Superior temporal gyrus (tissue), 1 donor: ENCODE measurements around the gene GBP1.
A peak's percentile ranks its signal among the peaks of the same experiment; 100 is the strongest.
"Not testable (repeated sequence)": the region's sequence is repeated elsewhere in the genome, so short reads cannot be mapped to it uniquely, and the experiment has no call there.

Experiments used
- DNase-seq: peaks from one replicate; pipeline ENCODE4 v3.0.0-alpha.2; 2016; ENCODE audit errors: extremely low spot score

GBP1 gene, protein sequence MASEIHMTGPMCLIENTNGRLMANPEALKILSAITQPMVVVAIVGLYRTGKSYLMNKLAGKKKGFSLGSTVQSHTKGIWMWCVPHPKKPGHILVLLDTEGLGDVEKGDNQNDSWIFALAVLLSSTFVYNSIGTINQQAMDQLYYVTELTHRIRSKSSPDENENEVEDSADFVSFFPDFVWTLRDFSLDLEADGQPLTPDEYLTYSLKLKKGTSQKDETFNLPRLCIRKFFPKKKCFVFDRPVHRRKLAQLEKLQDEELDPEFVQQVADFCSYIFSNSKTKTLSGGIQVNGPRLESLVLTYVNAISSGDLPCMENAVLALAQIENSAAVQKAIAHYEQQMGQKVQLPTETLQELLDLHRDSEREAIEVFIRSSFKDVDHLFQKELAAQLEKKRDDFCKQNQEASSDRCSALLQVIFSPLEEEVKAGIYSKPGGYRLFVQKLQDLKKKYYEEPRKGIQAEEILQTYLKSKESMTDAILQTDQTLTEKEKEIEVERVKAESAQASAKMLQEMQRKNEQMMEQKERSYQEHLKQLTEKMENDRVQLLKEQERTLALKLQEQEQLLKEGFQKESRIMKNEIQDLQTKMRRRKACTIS

DNA sequence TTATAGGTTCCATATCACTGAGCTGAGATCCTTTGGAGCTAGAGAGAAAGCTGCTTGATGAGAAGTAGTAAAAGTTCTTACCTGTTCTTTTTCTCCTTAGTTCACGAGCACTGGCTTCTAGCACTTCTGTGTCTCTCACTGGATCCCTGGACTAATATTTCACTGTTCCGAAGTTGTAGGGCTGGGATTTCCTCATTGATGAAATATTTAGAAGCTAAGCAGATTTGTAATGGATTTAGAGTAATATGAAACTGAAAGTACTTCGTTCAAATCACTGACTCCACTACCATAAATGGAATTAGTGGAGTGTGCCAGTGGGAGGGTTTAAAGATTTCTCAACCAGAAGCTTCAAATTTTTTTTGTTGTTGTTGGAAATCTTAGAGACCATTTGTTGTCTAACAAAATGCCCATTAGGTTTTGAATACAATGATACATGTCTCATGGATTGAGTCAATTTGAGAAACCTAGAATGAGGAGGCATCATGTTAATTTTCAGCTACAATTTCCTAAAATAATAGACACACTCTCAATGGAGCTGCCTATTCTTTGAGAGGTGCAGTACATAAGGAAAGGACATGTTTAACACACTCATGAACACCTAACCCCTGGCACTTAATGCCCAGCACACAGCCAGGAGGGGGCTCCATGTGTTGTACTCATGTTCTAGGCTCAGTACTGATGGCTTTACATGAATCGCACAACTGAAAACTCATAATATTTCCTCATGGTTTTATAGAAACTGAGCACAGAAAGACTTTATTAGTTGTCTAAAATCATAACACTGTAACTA, at the start of gene GBP1:
GBP1 (minus strand) TSS at position 130 of the 790 bp plus-strand sequence. CDS start 1,974 bp downstream, outside the sequence.
- DNase-seq, result peak; percentile 40

DNA sequence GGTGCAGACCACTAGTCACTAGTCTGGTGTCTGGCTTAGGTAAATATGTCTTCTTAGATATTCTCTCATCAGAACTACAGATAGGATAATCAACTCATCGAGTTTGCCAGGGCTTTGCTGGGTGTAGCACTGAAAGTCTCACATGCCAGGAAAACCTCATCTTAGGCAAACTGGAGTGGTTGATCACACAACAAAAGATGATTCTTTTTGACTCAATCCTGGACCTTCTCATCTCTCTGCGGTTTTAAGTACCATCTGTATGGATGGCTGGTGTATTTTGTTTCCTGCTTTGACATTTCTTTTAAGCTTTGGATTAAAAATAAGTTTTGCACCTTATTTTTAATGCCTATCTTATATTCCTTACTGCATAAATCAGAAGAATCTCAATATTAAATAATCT, 49.7 kb upstream of the GBP1 start:
- no peak for DNase-seq

DNA sequence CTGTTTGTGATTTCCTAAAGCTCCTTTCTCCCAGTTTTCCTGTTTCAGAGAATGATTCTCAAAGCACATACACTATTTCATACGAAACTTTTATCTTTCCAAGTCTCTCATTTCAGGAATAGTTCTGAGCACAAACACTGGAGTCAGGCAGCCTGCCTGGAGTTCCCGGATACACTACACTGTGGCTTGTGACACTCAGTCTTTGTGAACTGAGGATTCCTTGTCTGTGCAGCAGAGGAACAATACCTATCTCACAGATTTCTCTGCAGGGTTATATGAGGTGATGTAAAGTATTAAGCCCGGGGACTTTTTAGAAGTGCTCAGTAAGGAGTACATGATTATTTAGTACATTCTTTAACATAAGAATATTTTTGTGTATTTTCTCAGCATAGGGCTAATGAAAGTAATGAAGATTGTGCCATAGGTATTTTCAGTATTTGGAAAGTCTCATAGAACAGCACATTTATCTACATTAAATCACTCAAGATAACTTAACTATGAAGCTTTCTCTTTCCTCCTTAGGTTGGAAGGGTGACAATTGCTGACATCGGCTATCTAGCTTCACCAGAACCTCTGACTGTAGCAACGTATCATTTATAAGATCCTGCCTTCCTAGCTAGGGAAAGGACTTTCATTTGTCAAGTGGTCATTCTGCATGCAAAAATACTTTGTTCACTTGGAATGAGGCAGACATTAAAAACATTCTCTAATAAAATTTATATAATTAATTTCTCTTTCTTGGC, 48.0 kb upstream of the GBP1 start:
- peak; percentile 40 for DNase-seq

- DNase-seq, result no peak
These were observed 39.7 kb upstream of the GBP1 start for GRCh38 chr1:89104687-89105086.

- no peak for DNase-seq
These were observed 39.1 kb upstream of the GBP1 start for GRCh38 chr1:89104147-89104546.

DNA sequence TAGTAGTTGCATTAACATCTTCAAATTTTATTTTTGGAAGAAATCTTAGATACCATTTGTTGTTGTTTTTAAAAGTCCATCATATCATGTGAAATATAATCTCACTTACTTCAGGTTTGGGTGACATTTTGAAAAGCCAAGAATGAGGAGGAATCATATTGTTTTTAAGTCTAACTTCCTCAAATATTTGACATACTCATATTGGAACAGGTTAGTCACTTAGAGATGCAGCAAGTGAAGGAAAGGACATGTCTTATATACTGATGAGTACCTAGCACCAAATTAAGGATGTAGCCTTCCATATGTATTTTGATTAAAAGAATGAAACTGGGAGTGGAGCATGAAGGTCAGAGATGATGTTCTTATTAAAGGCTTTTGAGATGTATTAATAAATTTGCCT, 37.0 kb upstream of the GBP1 start:
- DNase-seq, result no peak

- no peak for DNase-seq
These were observed 35.4 kb upstream of the GBP1 start for GRCh38 chr1:89100412-89100811.

DNA sequence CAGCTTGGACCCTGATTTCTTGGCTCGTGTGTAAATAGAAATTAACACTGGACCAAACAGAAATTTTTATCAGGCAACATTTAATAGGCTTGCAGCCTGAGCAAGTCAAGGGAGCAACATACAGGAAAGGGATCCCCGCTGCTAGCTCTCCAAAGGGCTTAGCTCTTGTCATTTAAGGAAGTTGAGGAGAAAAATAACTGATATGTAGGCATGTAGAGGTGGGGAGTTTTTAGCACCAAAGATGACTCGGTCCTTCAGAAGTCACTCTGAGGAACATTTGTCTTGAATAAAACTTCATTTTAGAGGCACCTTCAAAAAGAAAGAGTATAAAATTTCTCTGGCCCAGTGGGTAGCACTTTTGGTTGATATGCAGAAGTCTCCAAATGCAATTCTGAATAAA, 33.8 kb upstream of the GBP1 start:
- DNase-seq, result no peak

DNA sequence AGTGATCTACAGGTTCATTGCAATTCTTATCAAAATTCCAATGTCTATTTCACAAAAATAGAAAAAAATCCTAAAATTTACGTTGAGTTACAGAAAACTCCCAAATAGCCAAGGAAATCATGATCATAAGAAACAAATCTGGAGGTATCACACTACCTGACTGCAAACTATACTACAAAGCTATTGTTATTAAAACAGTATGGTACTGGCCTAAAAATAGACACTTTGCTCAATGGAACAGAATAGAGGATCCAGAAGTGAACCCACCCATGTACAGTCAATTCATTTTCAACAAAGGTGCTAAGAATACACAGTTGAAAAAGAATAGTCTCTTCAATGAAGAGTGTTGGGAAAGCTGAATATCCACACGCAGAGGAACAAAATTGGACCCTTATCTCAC, 30.7 kb upstream of the GBP1 start:
- DNase-seq, result no peak

DNA sequence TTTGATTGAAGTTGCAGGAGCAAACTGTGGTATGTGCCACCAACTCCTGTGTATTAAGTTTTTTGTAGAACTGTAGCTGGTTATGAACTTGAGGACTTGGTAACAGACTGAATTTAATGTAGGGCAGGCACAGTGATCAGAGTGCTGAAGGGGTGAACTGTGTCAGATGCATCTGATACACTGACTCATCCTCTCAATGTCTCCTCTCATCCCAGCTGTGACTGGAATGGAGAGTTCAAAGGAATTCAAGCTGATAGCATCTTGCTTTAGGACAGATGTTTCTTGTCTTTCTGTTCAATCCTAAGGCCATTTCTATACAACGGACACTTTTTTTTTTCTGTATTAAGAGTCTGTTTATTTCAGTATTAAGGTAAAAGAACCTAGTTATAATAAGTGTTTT, 25.0 kb upstream of the GBP1 start:
- DNase-seq, result no peak

- no peak for DNase-seq
These were observed 23.6 kb upstream of the GBP1 start for GRCh38 chr1:89088572-89088971.

- DNase-seq, result no peak
These were observed 22.2 kb upstream of the GBP1 start for GRCh38 chr1:89087241-89087640.

DNA sequence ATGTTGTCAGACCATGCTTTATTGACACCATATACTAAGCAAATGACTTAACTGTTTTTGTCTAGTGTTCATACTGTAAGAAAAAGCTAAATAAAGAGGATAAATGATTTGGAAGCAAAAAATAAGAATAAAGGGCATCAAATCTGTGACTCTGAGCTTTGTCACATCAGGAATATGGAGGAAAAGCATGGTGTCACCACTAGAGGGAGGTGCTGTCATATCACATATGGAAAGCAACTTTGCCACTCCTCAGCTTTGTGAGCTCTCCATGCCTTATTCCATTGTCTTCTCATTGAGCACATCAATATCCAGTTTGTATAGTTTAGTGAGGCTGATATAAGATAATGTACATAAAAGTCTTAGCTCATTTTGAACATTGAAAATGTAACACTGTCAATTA, 20.8 kb upstream of the GBP1 start:
- DNase-seq, result peak; percentile 80

- no peak for DNase-seq
These were observed 16.0 kb upstream of the GBP1 start for GRCh38 chr1:89081005-89081404.

GRCh38 chr1:89080068-89080467, 15.1 kb upstream of the GBP1 start:
- DNase-seq, result not testable (repeated sequence)

GRCh38 chr1:89072466-89073065, 7.6 kb upstream of the GBP1 start:
- not testable (repeated sequence) for DNase-seq

DNA sequence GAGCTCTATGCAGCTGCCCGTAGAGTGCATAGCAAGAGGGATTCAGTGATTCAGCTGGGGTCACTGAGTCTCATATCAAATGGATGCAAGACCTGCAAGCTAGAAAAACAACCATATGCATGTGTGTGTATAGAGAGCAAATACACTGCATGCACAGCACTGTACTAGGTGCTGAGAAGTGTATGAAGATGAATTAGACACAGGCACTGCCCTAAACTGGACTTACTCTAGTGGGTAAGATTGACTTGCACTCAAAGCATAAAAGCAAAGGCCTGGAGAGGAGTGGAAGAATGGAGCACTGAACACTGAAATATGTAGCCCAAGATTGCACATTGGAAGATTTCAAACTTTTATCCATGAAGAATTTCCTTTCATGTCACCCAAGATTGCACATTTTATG, 5.5 kb upstream of the GBP1 start:
- no peak for DNase-seq

- no peak for DNase-seq
These were observed 4.9 kb upstream of the GBP1 start for GRCh38 chr1:89069951-89070350.

- no peak for DNase-seq
These were observed 3.3 kb upstream of the GBP1 start for GRCh38 chr1:89068291-89068690.

DNA sequence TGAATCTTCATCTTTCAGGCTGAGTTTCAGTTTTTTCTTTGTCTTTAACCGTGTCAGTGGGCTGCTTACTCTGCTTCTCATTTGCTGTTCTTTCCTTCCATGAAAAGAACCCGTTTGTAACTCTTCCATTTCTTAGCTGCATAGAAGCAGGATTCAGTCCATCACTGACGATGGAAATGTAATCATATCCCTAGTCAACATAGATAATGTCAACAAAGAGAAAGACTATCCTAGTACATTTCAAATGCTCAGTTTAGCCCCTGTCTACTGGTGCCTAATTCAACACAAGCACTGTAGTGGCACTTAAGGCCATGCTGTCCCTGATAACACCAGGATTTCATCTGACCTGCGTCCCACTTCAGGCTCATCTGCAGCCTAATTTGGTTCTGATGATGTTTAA, 376 bp downstream of the GBP1 start:
- peak; percentile 42 for DNase-seq

DNA sequence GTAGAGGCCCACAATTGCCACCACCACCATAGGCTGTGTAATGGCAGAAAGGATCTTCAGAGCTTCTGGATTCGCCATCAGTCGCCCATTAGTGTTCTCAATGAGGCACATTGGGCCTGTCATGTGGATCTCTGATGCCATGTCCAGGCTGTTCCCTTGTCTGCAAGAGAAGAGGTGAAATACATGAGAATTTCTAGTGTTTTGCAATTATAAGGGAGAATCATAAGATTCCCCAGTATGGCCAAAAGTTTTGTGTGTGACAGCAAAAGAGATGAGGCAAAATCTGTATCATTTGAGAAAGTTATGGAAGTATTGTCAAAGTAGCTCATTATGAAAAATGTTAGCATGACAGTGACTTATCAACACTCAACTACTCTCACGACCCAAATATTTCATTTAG, 1.9 kb downstream of the GBP1 start:
- DNase-seq, result no peak

GRCh38 chr1:89060091-89060490, 4.9 kb downstream of the GBP1 start:
- DNase-seq, result no peak
